ENCODE data around the gene TRIM74. TPM values are rescaled to one million over a fixed set of nuclear protein-coding genes. Genes with fewer than 3 reads are reported as not detected.
"Not testable (repeated sequence)": the region's sequence is repeated elsewhere in the genome, so short reads cannot be mapped to it uniquely, and the experiment has no call there.

TRIM74 gene
- total RNA-seq, 1 experiment from 2014 or later = 0.26 TPM

GRCh38 chr7:72942022-72942705, 27.1 kb downstream of the TRIM74 start:
- H3T11ph ChIP-seq (ENCODE audit: low read length); H3K79me2 ChIP-seq (ENCODE audit: insufficient read depth, low read length); H3K56ac ChIP-seq (ENCODE audit: insufficient read length, low read depth, low read length); H3K79me1 ChIP-seq (ENCODE audit: insufficient read depth, low read depth, low read length, poor library complexity, severe bottlenecking); H3K9me3 ChIP-seq (ENCODE audit: control insufficient read depth, low read depth, low read length); H3K4me1 ChIP-seq (ENCODE audit: insufficient read depth, low read length); H2AK5ac ChIP-seq (ENCODE audit: insufficient read length, low read length); H3K14ac ChIP-seq (ENCODE audit: insufficient read depth, low read length); H2BK5ac ChIP-seq (ENCODE audit: insufficient read length, low read length); H3K4ac ChIP-seq (ENCODE audit: low read depth, low read length); H3K23ac ChIP-seq (ENCODE audit: insufficient read length, low read depth, low read length); H3K27me3 ChIP-seq (ENCODE audit: insufficient read depth, low read length); H3K9ac ChIP-seq (ENCODE audit: extremely low read depth, insufficient read length, low read length); H2AFZ ChIP-seq (ENCODE audit: low read length); DNase-seq; H4K20me1 ChIP-seq (ENCODE audit: control insufficient read depth, insufficient read depth, insufficient read length); H3K23me2 ChIP-seq (ENCODE audit: insufficient read length, low read depth, low read length, poor library complexity, severe bottlenecking); H4K8ac ChIP-seq (replicated peaks; ENCODE audit: insufficient read length, low read depth, low read length); H3K27ac ChIP-seq (ENCODE audit: insufficient read length, low read depth, low read length); H3K27me3 Mint-ChIP-seq (ENCODE audit: low read depth); H3K4me3 Mint-ChIP-seq; H3K18ac ChIP-seq (ENCODE audit: insufficient read length, low read depth, low read length); H2BK120ac ChIP-seq (ENCODE audit: low read depth, low read length, poor library complexity, severe bottlenecking); H3K27ac Mint-ChIP-seq; H3K9me3 Mint-ChIP-seq; H2BK15ac ChIP-seq (ENCODE audit: low read depth, low read length); H2BK20ac ChIP-seq (ENCODE audit: low read depth, low read length, poor library complexity, severe bottlenecking); H2BK12ac ChIP-seq (ENCODE audit: insufficient read length, low read depth, low read length); H4K91ac ChIP-seq (ENCODE audit: insufficient read length, low read depth, low read length); H3K4me1 Mint-ChIP-seq; H3K4me2 ChIP-seq (ENCODE audit: insufficient read depth, insufficient read length, low read length); H4K5ac ChIP-seq (ENCODE audit: insufficient read length, low read depth, low read length): not testable (repeated sequence)
- WGBS (ENCODE audit: extremely low coverage, insufficient read length, low lambda C conversion rate) = no CpG with 5 or more reads among the region's 20 CpGs
- peaks cover 21 to 38% (median 36%) of the 10 kb centered on the region in 3 experiments for H3K36me3 Mint-ChIP-seq (ENCODE audit: insufficient read depth in 1 of 3, low read depth in 3 of 3)

All from H9 (cell line).